Colon (tissue), 2 donors: ENCODE results near the gene THRSP.
"Not testable (repeated sequence)": the region's sequence is repeated elsewhere in the genome, so short reads cannot be mapped to it uniquely, and the experiment has no call there.

Experiments
- FAIRE-seq: peaks from 2 replicates; lab custom pipeline; 2012; peaks lifted over from hg19 to GRCh38; lab: Jason Lieb, UNC
- donor health status: control.
- donor health status: control.

THRSP gene

GRCh38 chr11:78039391-78039918 is 24.2 kb upstream of the THRSP start:
- no peak for FAIRE-seq

GRCh38 chr11:78039919-78040671 is 23.6 kb upstream of the THRSP start:
- FAIRE-seq, result no peak

GRCh38 chr11:78040691-78041379 is 22.8 kb upstream of the THRSP start:
- no peak for FAIRE-seq

- FAIRE-seq, result not testable (repeated sequence)
These were observed 22.3 kb upstream of the THRSP start for GRCh38 chr11:78041380-78041719.

GRCh38 chr11:78041843-78042440 is 21.7 kb upstream of the THRSP start:
- FAIRE-seq, result no peak

- no peak for FAIRE-seq
These were observed 19.0 kb upstream of the THRSP start for GRCh38 chr11:78044706-78045105.

- no peak for FAIRE-seq
These were observed 17.7 kb upstream of the THRSP start for GRCh38 chr11:78045851-78046485.

GRCh38 chr11:78046486-78046854 is 17.2 kb upstream of the THRSP start:
- no peak for FAIRE-seq

GRCh38 chr11:78048561-78048960 is 15.1 kb upstream of the THRSP start:
- FAIRE-seq, result no peak

- FAIRE-seq, result no peak
These were observed 14.3 kb upstream of the THRSP start for GRCh38 chr11:78049348-78049747.

GRCh38 chr11:78050964-78051831 is 12.5 kb upstream of the THRSP start:
- FAIRE-seq, result no peak

GRCh38 chr11:78054971-78055370 is 8.7 kb upstream of the THRSP start:
- FAIRE-seq, result no peak

GRCh38 chr11:78056093-78056492 is 7.6 kb upstream of the THRSP start:
- no peak for FAIRE-seq

GRCh38 chr11:78057462-78058055 is 6.1 kb upstream of the THRSP start:
- no peak for FAIRE-seq

GRCh38 chr11:78059749-78060328 is 3.8 kb upstream of the THRSP start:
- not testable (repeated sequence) for FAIRE-seq

- FAIRE-seq, result no peak
These were observed 3.1 kb upstream of the THRSP start for GRCh38 chr11:78060533-78060932.

- FAIRE-seq, result no peak
These were observed 2.4 kb upstream of the THRSP start for GRCh38 chr11:78061088-78061920.

- FAIRE-seq, result no peak
These were observed 1.7 kb upstream of the THRSP start for GRCh38 chr11:78061921-78062311.

GRCh38 chr11:78062671-78063070 is 990 bp upstream of the THRSP start:
- FAIRE-seq, result no peak

- no peak for FAIRE-seq
These were observed 1.5 kb downstream of the THRSP start for GRCh38 chr11:78065203-78065602.
